HepG2 (cell line): ENCODE data around the gene ANKRD39. TPM values are rescaled to one million over a fixed set of nuclear protein-coding genes. Genes with fewer than 3 reads are reported as not detected.

Experiments used
- ATAC-seq: fragments of 200-7000 bp; cut with Tn5 transposase; 3 replicates; pipeline ENCODE4 v1.9.1; 2020; ENCODE audit warnings: mild to moderate bottlenecking, moderate library complexity
- BruUV-seq: library from RNA; stranded (reverse); fragments of 400-500 nt; replicated peaks from 2 replicates; lab custom pipeline; 2021; lab: Mats Ljungman, UMichigan
- CTCF ChIA-PET: fragments of 300-600 bp; formaldehyde crosslinking; extraction: SDS; loops from one replicate; lab custom pipeline; 2021; ENCODE audit warnings: low total read pairs, inconsistent platforms, low intra/inter-chr PET ratio; lab: Yijun Ruan, JAX
- POLR2A ChIA-PET: fragments of 350-600 bp; sonication (Branson Sonifier 250); formaldehyde crosslinking; loops from one replicate; lab custom pipeline; 2020; ENCODE audit warnings: antibody characterized with exemption, inconsistent platforms; lab: Yijun Ruan, JAX
- DNase-seq: peaks from one replicate; pipeline ENCODE4 v3.0.0-alpha.2; 2015; ENCODE audit warnings: low spot score
- FAIRE-seq: peaks from 3 replicates; lab custom pipeline; 2011; peaks lifted over from hg19 to GRCh38; lab: Jason Lieb, UNC
- H2AFZ ChIP-seq: one replicate; pipeline ENCODE4 v1.6.1; 2011; ENCODE audit warnings: low read length, inconsistent platforms
- H3K27ac ChIP-seq: fragments of 300-600 bp; 3 replicates; pipeline ENCODE4 v1.8.0; 2011; ENCODE audit warnings: mixed run types, mild to moderate bottlenecking, mixed read lengths, low read length, inconsistent platforms; ENCODE audit not compliant: insufficient read depth; ENCODE audit errors: extremely low read length
- H3K27me3 ChIP-seq, 2 experiments: fragments of 200-600 bp in 1 of 2; 2 replicates in 1 of 2; 3 replicates in 1 of 2; pipeline versions ENCODE4 v1.6.0 to v1.8.0; 2011; ENCODE audit warnings: low read length in 2 of 2, mild to moderate bottlenecking in 2 of 2, moderate library complexity in 2 of 2, inconsistent platforms in 1 of 2; ENCODE audit not compliant: insufficient read depth in 2 of 2, control insufficient read depth in 1 of 2
- H3K36me3 ChIP-seq, 2 experiments: fragments of 200-600 bp in 1 of 2; replicated peaks in 1 of 2; 2 replicates in 1 of 2; 3 replicates in 1 of 2; pipeline versions ENCODE4 v1.5.1 to v1.8.0; 2011; ENCODE audit warnings: low read length in 2 of 2, inconsistent platforms in 1 of 2; ENCODE audit not compliant: insufficient read depth in 2 of 2, control insufficient read depth in 1 of 2
- H3K4me1 ChIP-seq: 2 replicates; pipeline ENCODE4 v1.5.1; 2012; ENCODE audit warnings: low read length, inconsistent platforms; ENCODE audit not compliant: insufficient read depth
- H3K4me2 ChIP-seq: 2 replicates; pipeline ENCODE4 v1.6.0; 2011; ENCODE audit warnings: low read depth, low read length, inconsistent platforms
- H3K4me3 ChIP-seq, 3 experiments: fragments of 200-600 bp in 1 of 3; sonication (generic), shearing (Covaris generic) in 1 of 3; replicated peaks in 1 of 3; 2 replicates each; pipeline ENCODE4 v1.5.1; 2011 to 2016; ENCODE audit warnings: low read length in 3 of 3, inconsistent platforms in 2 of 3, low read depth in 2 of 3, mild to moderate bottlenecking in 2 of 3, control low read depth in 1 of 3, mixed read lengths in 1 of 3; ENCODE audit not compliant: insufficient read depth in 1 of 3
- H3K79me2 ChIP-seq: one replicate; pipeline ENCODE4 v1.6.1; 2011; ENCODE audit warnings: low read length, inconsistent platforms; ENCODE audit not compliant: insufficient read depth
- H3K9ac ChIP-seq: 2 replicates; pipeline ENCODE4 v1.6.0; 2011; ENCODE audit warnings: mild to moderate bottlenecking, low read depth, low read length, inconsistent platforms; ENCODE audit not compliant: insufficient read depth
- H3K9me3 ChIP-seq: 2 replicates; pipeline ENCODE4 v1.5.1; 2012; ENCODE audit warnings: mild to moderate bottlenecking, low read length
- H4K20me1 ChIP-seq: 2 replicates; pipeline ENCODE4 v1.6.0; 2011; ENCODE audit warnings: inconsistent platforms, mild to moderate bottlenecking, low read length, moderate library complexity; ENCODE audit not compliant: insufficient read depth
- ADNP ChIP-seq: sonication (generic); formaldehyde crosslinking; IDR thresholded peaks from 2 replicates; pipeline ENCODE4 v1.4.0; 2020; ENCODE audit warnings: missing genetic modification reagents
- AHR ChIP-seq: IDR thresholded peaks from 2 replicates; pipeline ENCODE4 v1.6.1; 2018; ENCODE audit warnings: missing genetic modification reagents, missing compliant biosample characterization
- KDM5B ChIP-seq: sonication (generic); formaldehyde crosslinking; IDR thresholded peaks from 2 replicates; pipeline ENCODE4 v1.4.0; 2020; ENCODE audit warnings: missing genetic modification reagents, mild to moderate bottlenecking, borderline replicate concordance
- MIER3 ChIP-seq: IDR thresholded peaks from 2 replicates; pipeline ENCODE4 v1.6.1; 2016; ENCODE audit warnings: missing compliant biosample characterization, borderline replicate concordance
- NFKB2 ChIP-seq: sonication (generic); formaldehyde crosslinking; IDR thresholded peaks from 2 replicates; pipeline ENCODE4 v1.4.0; 2020; ENCODE audit warnings: missing genetic modification reagents, borderline replicate concordance
- PHB2 ChIP-seq: fragments of 450-650 bp; IDR thresholded peaks from 2 replicates; pipeline ENCODE4 v1.6.1; 2018; ENCODE audit not compliant: partially characterized antibody
- REL ChIP-seq: sonication (generic); formaldehyde crosslinking; conservative IDR thresholded peaks from 2 replicates; pipeline ENCODE4 v1.8.0; 2022; ENCODE audit warnings: mild to moderate bottlenecking, missing genetic modification reagents, moderate library complexity
- SETDB1 ChIP-seq: sonication (generic); formaldehyde crosslinking; IDR thresholded peaks from 2 replicates; pipeline ENCODE4 v1.5.1; 2020; ENCODE audit warnings: missing genetic modification reagents, mild to moderate bottlenecking, borderline replicate concordance
- SRY ChIP-seq: sonication (generic); formaldehyde crosslinking; IDR thresholded peaks from 2 replicates; pipeline ENCODE4 v1.8.0; 2022; ENCODE audit warnings: mild to moderate bottlenecking, missing genetic modification reagents
- SYNCRIP ChIP-seq: fragments of 200-400 bp; formaldehyde crosslinking; IDR thresholded peaks from 2 replicates; pipeline ENCODE4 v1.6.1; 2018; ENCODE audit warnings: mild to moderate bottlenecking, low read depth, low read length; ENCODE audit not compliant: insufficient read depth
- TP53 ChIP-seq: sonication (generic); formaldehyde crosslinking; conservative IDR thresholded peaks from 2 replicates; pipeline ENCODE4 v1.4.0; 2020; ENCODE audit warnings: missing genetic modification reagents
- ZFYVE20 ChIP-seq: sonication (generic); formaldehyde crosslinking; IDR thresholded peaks from 2 replicates; pipeline ENCODE4 v1.8.0; 2023; ENCODE audit warnings: low read depth, mild to moderate bottlenecking, moderate library complexity, missing genetic modification reagents, borderline replicate concordance
- ZNF143 ChIP-seq: sonication (generic); formaldehyde crosslinking; IDR thresholded peaks from 2 replicates; pipeline ENCODE4 v1.4.0; 2020; ENCODE audit warnings: missing genetic modification reagents
- ZNF562 ChIP-seq: sonication (generic); formaldehyde crosslinking; IDR thresholded peaks from 2 replicates; pipeline ENCODE4 v1.8.0; 2022; ENCODE audit warnings: missing genetic modification reagents, borderline replicate concordance
- ZNF75D ChIP-seq: sonication (generic); formaldehyde crosslinking; IDR thresholded peaks from 2 replicates; pipeline ENCODE4 v1.8.1; 2023; ENCODE audit warnings: missing genetic modification reagents, mild to moderate bottlenecking, borderline replicate concordance
- WGBS: methylation state at CpG from one replicate; pipeline ENCODE4 v1.1.6; 2017; ENCODE audit warnings: low lambda C conversion rate; 5-methylcytosine and 5-hydroxymethylcytosine counted together
- in situ Hi-C: cut with HindIII; loops from 2 replicates; pipeline ENCODE4 v1.10.0; 2017; ENCODE audit warnings: low pct_unique_long_range_greater_than_20kb; ENCODE audit not compliant: extremely low pct_ligation_motif_present
- intact Hi-C: fragments of 100-400 bp; cut with micrococcal nuclease; formaldehyde crosslinking; loops from one replicate; pipeline ENCODE4 v1.10.0; 2022; ENCODE audit not compliant: unreplicated experiment
- polyA plus RNA-seq, 8 experiments: library from polyadenylated mRNA; depleted of rRNA in 3 of 8; stranded (reverse) in 7 of 8; unstranded in 1 of 8; fragments of >200 nt; fragmentation: Illumina TruSeq in 4 of 8; extraction: Trizol in 4 of 8; gene quantifications; 2 replicates each; pipeline versions ENCODE4 v1.2.1 to v1.2.3, GENCODE V29; 2011 to 2016; ENCODE audit warnings: low read depth in 4 of 8, missing spikeins in 1 of 8, mixed read lengths in 1 of 8; ENCODE audit not compliant: insufficient read depth in 1 of 8
- total RNA-seq, 5 experiments: library from RNA; depleted of rRNA; stranded (reverse); fragments of >200 nt; fragmentation: Illumina TruSeq; extraction: Trizol; gene quantifications; 2 replicates each; pipeline ENCODE4 v1.2.3, GENCODE V29; 2016; ENCODE audit warnings: low read depth in 1 of 5
- TF ChIP-seq, protein P1 (sequence below): sonication (generic); formaldehyde crosslinking; IDR thresholded peaks from 2 replicates; pipeline ENCODE4 v1.5.0; 2020; ENCODE audit warnings: missing genetic modification reagents
- TF ChIP-seq, protein P2 (sequence below): sonication (generic); formaldehyde crosslinking; IDR thresholded peaks from 2 replicates; pipeline ENCODE4 v1.4.0; 2020; ENCODE audit warnings: missing genetic modification reagents
- TF ChIP-seq, protein P3 (sequence below): fragments of 450-650 bp; IDR thresholded peaks from 2 replicates; pipeline ENCODE4 v1.6.1; 2017
- TF ChIP-seq, protein P4 (sequence below): sonication (generic); formaldehyde crosslinking; IDR thresholded peaks from 2 replicates; pipeline ENCODE4 v1.8.0; 2022; ENCODE audit warnings: missing genetic modification reagents, low read depth, mild to moderate bottlenecking, borderline replicate concordance
- TF ChIP-seq, protein P5 (sequence below): sonication (generic); formaldehyde crosslinking; IDR thresholded peaks from 2 replicates; pipeline ENCODE4 v1.5.1; 2020; ENCODE audit warnings: missing genetic modification reagents, mild to moderate bottlenecking, borderline replicate concordance

Gene ANKRD39
- total and polyA plus RNA-seq, 2 of the 13 experiments (the other 11 are each of a cell fraction or from before 2014, with no cell fraction given): 23.2 to 24.8 TPM

DNA sequence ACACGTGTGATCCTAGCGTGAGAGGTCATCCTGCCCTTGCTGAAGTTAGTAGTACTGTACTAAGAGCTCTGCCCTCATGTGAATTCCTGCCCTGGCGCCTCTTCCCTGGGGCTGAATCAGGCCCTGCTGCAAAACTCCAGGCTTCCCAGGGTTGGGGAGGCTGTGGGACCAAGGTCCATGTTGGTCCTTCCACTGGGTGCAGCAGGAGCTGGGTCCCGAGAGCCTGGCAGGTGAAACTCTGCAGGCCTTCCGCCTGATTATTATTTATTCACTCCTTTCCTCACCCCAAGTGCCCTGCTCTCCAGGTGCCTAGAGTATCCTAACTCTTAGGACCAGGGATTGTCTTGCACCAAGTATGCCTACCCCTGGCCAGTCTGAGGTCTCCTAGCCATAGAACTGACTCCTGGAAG, 47.0 kb downstream of the ANKRD39 start:
- Histone ChIP-seq H3K79me2 (peaks cover 7% of the 10 kb centered on the region), H3K4me1 (peaks cover 79% of the 10 kb centered on the region), H3K9ac (peak overlapping the region; percentile 50), H3K27me3 (no peaks in the 10 kb centered on the region; a peak in 1 of 5 replicates), H2AFZ (no peak overlapping the region), H3K27ac (peak overlapping the region; percentile 69), H4K20me1 (no peaks in the 10 kb centered on the region), H3K4me3 (peak overlapping the region in 1 of 3 experiments; percentile 21; a peak in 3 of 6 replicates), H3K36me3 (no peaks in the 10 kb centered on the region), H3K9me3 (no peaks in the 10 kb centered on the region), H3K4me2 (peak overlapping the region; percentile 70)
- peak; percentile 90 for FAIRE-seq
- peak; percentile 93 for ATAC-seq
- intact Hi-C loops (no loop called here), in situ Hi-C loops (no loop called here)
- 5% methylated on average over 5 of the region's 5 CpGs for WGBS
- DNase-seq: peak; percentile 77
- BruUV-seq: no TSS peak
- ChIA-PET POLR2A (interaction anchor here (1.0 to 2.3 kb wide), 7 partner anchors 8 to 89 kb away, joined by 3 to 17 read pairs (median 5); partner anchors contain the start of genes ANKRD39 and CNNM4), CTCF (no interaction called here)
- TF ChIP-seq TP53 (CRISPR knock-in tag) (no peak), PHB2 (no peak), SETDB1 (CRISPR knock-in tag) (no peak), SYNCRIP (no peak), KDM5B (CRISPR knock-in tag) (0 out of 2 replicates have a peak, but pooled peaks have one; percentile 11), REL (CRISPR knock-in tag) (no peak), SRY (no peak), ZNF562 (no peak), ADNP (CRISPR knock-in tag) (no peak), NFKB2 (CRISPR knock-in tag) (peak; percentile 39; the same call in 1 of the 2 replicates), ZNF75D (CRISPR knock-in tag) (no peak), AHR (CRISPR knock-in tag) (no peak), ZNF143 (CRISPR knock-in tag) (no peak), MIER3 (CRISPR knock-in tag) (no peak), ZFYVE20 (CRISPR knock-in tag) (no peak)
- TF ChIP-seq, protein P1, sequence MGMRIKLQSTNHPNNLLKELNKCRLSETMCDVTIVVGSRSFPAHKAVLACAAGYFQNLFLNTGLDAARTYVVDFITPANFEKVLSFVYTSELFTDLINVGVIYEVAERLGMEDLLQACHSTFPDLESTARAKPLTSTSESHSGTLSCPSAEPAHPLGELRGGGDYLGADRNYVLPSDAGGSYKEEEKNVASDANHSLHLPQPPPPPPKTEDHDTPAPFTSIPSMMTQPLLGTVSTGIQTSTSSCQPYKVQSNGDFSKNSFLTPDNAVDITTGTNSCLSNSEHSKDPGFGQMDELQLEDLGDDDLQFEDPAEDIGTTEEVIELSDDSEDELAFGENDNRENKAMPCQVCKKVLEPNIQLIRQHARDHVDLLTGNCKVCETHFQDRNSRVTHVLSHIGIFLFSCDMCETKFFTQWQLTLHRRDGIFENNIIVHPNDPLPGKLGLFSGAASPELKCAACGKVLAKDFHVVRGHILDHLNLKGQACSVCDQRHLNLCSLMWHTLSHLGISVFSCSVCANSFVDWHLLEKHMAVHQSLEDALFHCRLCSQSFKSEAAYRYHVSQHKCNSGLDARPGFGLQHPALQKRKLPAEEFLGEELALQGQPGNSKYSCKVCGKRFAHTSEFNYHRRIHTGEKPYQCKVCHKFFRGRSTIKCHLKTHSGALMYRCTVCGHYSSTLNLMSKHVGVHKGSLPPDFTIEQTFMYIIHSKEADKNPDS (CRISPR knock-in tag): no peak
- TF ChIP-seq, protein P2, sequence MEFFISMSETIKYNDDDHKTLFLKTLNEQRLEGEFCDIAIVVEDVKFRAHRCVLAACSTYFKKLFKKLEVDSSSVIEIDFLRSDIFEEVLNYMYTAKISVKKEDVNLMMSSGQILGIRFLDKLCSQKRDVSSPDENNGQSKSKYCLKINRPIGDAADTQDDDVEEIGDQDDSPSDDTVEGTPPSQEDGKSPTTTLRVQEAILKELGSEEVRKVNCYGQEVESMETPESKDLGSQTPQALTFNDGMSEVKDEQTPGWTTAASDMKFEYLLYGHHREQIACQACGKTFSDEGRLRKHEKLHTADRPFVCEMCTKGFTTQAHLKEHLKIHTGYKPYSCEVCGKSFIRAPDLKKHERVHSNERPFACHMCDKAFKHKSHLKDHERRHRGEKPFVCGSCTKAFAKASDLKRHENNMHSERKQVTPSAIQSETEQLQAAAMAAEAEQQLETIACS (CRISPR knock-in tag): no peak
- TF ChIP-seq, protein P3, sequence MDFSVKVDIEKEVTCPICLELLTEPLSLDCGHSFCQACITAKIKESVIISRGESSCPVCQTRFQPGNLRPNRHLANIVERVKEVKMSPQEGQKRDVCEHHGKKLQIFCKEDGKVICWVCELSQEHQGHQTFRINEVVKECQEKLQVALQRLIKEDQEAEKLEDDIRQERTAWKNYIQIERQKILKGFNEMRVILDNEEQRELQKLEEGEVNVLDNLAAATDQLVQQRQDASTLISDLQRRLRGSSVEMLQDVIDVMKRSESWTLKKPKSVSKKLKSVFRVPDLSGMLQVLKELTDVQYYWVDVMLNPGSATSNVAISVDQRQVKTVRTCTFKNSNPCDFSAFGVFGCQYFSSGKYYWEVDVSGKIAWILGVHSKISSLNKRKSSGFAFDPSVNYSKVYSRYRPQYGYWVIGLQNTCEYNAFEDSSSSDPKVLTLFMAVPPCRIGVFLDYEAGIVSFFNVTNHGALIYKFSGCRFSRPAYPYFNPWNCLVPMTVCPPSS: no peak
- TF ChIP-seq, protein P4, sequence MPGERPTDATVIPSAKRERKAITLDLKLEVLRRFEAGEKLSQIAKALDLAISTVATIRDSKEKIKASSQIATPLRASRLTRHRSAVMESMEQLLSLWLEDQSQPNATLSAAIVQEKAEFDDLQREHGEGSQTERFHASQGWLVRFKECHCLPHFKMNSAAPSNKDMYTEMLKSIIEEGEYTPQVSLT (CRISPR knock-in tag): no peak
- TF ChIP-seq, protein P5, sequence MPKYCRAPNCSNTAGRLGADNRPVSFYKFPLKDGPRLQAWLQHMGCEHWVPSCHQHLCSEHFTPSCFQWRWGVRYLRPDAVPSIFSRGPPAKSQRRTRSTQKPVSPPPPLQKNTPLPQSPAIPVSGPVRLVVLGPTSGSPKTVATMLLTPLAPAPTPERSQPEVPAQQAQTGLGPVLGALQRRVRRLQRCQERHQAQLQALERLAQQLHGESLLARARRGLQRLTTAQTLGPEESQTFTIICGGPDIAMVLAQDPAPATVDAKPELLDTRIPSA: no peak
